ENCODE measurements around the gene CASQ2. TPM values are rescaled to one million over a fixed set of nuclear protein-coding genes. Genes with fewer than 3 reads are reported as not detected.

Gene CASQ2
- polyA plus RNA-seq, 1 donor (not counting 4 experiments of a cell fraction or from before 2014, with no cell fraction given): 0.04 TPM

- no peaks in the 10 kb centered on the region for H3K27me3 ChIP-seq (ENCODE audit: control insufficient read depth, extremely low read depth, insufficient read depth, low read length)
- H3K4me1 ChIP-seq (ENCODE audit: control insufficient read depth, extremely low read depth, insufficient read depth, low read length): no peaks in the 10 kb centered on the region
- dilution Hi-C loops (cut with MboI; ENCODE audit: extremely low pct_ligation_motif_present, low sequenced_read_pairs): no loop called here
- no peaks in the 10 kb centered on the region for H4K20me1 ChIP-seq (ENCODE audit: control insufficient read depth, extremely low read depth, insufficient read depth, low read length)
- DNase-seq (ENCODE audit: low read depth, low spot score) (no peak), FAIRE-seq (no peak)
- no peak overlapping the region for H3K4me3 ChIP-seq (ENCODE audit: control insufficient read depth in 2 of 3, extremely low read depth in 1 of 3, insufficient read depth in 2 of 3, low read depth in 1 of 3, low read length in 3 of 3)
- H3K79me2 ChIP-seq (ENCODE audit: control insufficient read depth, insufficient read depth, low read length): no peaks in the 10 kb centered on the region
- no peak overlapping the region for H3K9ac ChIP-seq (ENCODE audit: control insufficient read depth, extremely low read depth, insufficient read depth, low read length)
- H3K36me3 ChIP-seq (ENCODE audit: control insufficient read depth in 2 of 2, extremely low read depth in 1 of 2, insufficient read depth in 2 of 2, low read length in 2 of 2): peaks cover 11 to 18% of the 10 kb centered on the region in 2 experiments
- no peak overlapping the region for H2AFZ ChIP-seq (ENCODE audit: control insufficient read depth, low read length)
- no peak overlapping the region for H3K4me2 ChIP-seq (ENCODE audit: control insufficient read depth, extremely low read depth, insufficient read depth, low read depth, low read length)
- H3K9me3 ChIP-seq (ENCODE audit: control insufficient read depth, low read depth, low read length): no peaks in the 10 kb centered on the region
- no peak overlapping the region for H3K27ac ChIP-seq (ENCODE audit: control insufficient read depth, insufficient read depth, low read length)
- no peak for TF ChIP-seq CTCF (optimal IDR thresholded peaks at IDR 0.05 in 1 of 3, IDR thresholded peaks at IDR 0.05 in 1 of 3, conservative IDR thresholded peaks at IDR 0.05 in 1 of 3; ENCODE audit: extremely low read depth in 1 of 3, insufficient read depth in 2 of 3, low read length in 3 of 3)
- no peak for TF ChIP-seq EZH2 (IDR thresholded peaks at IDR 0.05; ENCODE audit: low read length)
- H3K9me1 ChIP-seq (ENCODE audit: control insufficient read depth, extremely low read depth, insufficient read depth, low read length): no peaks in the 10 kb centered on the region
These were observed 77.5 kb downstream of the CASQ2 start for GRCh38 chr1:115690972-115691371.

DNA sequence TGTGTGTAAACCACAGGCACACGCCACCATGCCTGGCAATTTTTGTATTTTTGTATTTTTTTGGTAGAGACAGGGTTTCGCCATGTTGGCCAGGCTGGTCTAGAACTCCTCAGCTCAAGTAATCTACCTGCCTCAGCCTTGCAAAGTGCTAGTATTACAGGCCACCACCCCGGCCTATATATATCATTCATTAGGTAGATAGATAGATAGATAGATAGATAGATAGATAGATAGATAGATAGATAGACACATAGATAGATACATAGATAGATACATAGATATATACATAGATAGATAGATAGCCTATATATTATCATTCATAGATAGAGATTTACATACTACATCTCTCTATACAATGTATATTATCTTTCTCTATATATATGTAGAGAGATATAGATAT, 80.8 kb downstream of the CASQ2 start:
- TF ChIP-seq EZH2 (IDR thresholded peaks at IDR 0.05; ENCODE audit: low read length): no peak
- no peak for TF ChIP-seq CTCF (optimal IDR thresholded peaks at IDR 0.05 in 1 of 3, IDR thresholded peaks at IDR 0.05 in 1 of 3, conservative IDR thresholded peaks at IDR 0.05 in 1 of 3; ENCODE audit: extremely low read depth in 1 of 3, insufficient read depth in 2 of 3, low read length in 3 of 3)
- Histone ChIP-seq H3K36me3 (ENCODE audit: control insufficient read depth in 2 of 2, extremely low read depth in 1 of 2, insufficient read depth in 2 of 2, low read length in 2 of 2) (peaks cover 28 to 33% of the 10 kb centered on the region in 2 experiments), H3K4me3 (ENCODE audit: control insufficient read depth in 2 of 3, extremely low read depth in 1 of 3, insufficient read depth in 2 of 3, low read depth in 1 of 3, low read length in 3 of 3) (no peak overlapping the region), H3K4me2 (ENCODE audit: control insufficient read depth, extremely low read depth, insufficient read depth, low read depth, low read length) (no peak overlapping the region), H3K4me1 (ENCODE audit: control insufficient read depth, extremely low read depth, insufficient read depth, low read length) (no peaks in the 10 kb centered on the region), H2AFZ (ENCODE audit: control insufficient read depth, low read length) (no peak overlapping the region), H4K20me1 (ENCODE audit: control insufficient read depth, extremely low read depth, insufficient read depth, low read length) (no peaks in the 10 kb centered on the region), H3K9me1 (ENCODE audit: control insufficient read depth, extremely low read depth, insufficient read depth, low read length) (no peaks in the 10 kb centered on the region), H3K27me3 (ENCODE audit: control insufficient read depth, extremely low read depth, insufficient read depth, low read length) (no peaks in the 10 kb centered on the region), H3K27ac (ENCODE audit: control insufficient read depth, insufficient read depth, low read length) (no peak overlapping the region), H3K9me3 (ENCODE audit: control insufficient read depth, low read depth, low read length) (no peaks in the 10 kb centered on the region), H3K9ac (ENCODE audit: control insufficient read depth, extremely low read depth, insufficient read depth, low read length) (no peak overlapping the region), H3K79me2 (ENCODE audit: control insufficient read depth, insufficient read depth, low read length) (no peaks in the 10 kb centered on the region)
- DNase-seq (ENCODE audit: low read depth, low spot score): no peak
- dilution Hi-C loops (cut with MboI; ENCODE audit: extremely low pct_ligation_motif_present, low sequenced_read_pairs): no loop called here
- no peak for FAIRE-seq
